Measurements from ENCODE around the gene SRPX2.
"Not testable (repeated sequence)": the region's sequence is repeated elsewhere in the genome, so short reads cannot be mapped to it uniquely, and the experiment has no call there.

The SRPX2 gene

DNA sequence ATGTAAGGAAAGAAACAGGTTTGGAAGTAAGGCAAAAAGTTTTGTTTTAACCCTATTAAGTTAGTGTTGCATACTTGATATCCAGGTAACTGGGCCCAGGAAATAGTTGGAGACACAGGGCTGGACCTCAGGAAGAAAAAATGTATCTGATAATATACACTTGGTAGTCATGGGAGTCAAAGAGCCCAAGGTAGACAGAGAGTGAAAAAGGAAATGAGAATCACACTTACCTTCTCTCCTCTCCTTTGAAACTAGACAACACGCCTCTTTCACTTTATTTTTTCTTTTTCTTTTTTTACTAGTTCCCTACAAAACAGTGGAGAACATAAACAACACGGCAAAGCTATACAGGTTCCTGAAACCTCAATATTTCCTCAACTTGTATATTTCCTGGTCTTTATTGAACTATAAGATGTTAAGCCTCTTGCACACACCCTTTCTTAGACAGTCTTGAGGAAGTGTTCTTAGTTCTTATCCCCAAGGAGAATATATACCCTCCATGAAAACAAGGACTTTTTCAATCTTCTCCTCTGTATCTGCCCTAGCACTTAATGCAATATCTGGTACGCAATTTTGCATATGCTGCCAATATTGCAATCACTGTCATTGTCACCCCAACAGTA is 60.7 kb downstream of the SRPX2 start:
- DNase-seq, result no peak

DNA sequence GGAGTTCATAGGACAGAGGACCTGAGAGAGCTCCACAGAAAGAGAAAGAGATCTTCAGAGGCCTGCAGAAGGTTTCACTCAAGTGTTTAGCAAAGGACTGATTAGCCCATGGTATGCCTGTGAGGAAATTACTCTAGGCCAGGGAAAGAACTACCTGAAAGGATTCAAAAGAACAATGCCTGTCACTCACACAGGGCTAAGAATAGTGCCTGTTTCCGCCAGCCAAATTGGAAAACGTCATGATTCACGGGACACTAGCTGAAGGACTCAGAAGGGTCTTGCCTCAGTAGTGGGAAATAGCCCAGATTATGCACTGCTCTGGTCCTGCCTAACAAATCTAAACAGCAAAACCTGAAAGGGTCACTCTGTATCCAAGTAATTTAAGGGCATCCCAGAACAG is 66.8 kb downstream of the SRPX2 start:
- DNase-seq, result no peak

DNA sequence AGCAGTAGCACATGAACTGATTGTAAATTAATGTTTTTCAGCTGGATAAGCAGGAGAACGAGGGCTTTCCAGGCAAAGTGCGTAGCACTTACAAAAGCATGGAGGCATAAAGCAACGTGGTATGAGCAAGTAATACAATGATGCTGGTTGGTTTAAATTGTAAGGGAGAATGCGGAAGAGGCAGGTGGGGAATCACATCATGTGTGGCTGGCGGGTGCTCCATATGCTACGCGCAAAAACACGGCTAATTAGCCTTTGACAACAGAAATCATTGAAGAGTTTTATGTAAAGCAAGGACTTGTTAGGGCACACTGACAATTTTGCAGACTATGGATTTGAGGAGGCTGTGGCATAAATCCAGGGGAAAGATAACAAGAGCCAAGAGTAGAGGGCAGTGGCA is 73.4 kb downstream of the SRPX2 start:
- DNase-seq, result no peak

DNA sequence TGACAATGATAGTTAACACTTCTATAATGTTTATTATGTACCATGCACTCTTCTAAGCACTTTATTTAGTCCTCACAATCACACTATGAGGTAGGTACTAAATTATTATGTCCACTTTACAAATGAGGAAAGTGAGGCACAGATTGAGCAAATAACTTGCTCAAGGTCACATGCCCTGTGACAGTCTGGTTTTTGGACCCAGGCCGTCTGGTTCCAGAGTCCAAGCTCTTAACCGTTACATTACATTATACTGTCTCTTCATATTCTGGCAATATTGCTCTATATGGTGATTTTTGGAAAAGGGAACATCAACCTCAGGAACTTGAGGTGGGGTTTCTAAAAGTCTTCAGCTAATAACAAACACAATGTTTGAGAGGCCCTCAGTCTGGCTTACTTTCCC is 75.1 kb downstream of the SRPX2 start:
- DNase-seq, result no peak

DNA sequence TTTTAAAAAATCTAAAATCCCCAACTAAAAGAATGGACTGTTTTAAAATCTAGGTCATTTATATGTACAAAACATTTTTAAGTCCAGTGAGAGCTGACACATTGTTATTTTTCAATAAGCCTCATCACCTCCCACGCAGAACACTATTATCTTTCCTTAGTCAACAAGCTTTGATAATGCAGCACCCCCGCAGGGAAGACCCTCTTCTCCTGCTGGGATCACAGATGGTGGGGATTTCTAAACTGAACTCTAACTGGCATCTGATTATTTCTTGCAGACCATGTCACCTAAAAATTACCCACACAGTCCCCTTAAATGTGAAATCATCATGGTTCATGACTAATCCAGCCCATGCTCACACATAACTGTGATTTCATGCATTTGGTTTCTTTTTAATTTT is 76.3 kb downstream of the SRPX2 start:
- no peak for DNase-seq

DNA sequence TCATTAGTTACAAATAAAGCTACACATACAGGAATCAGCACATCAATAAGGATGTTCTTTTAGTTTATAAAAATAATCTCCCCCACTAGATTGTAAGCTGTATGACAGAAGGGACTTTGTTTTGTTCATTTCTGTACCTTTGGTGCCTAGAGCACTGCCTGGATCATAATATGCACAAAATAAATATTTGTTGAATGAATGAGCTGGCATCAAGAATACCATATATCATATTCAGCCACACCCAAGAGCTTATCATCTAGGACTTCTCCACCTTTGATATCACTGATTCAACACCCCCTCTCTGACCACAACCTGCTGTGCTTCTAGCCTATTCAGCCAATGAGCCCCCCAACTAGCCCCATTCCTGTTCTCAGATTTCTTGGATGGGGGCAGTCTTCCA is 77.3 kb downstream of the SRPX2 start:
- no peak for DNase-seq

DNA sequence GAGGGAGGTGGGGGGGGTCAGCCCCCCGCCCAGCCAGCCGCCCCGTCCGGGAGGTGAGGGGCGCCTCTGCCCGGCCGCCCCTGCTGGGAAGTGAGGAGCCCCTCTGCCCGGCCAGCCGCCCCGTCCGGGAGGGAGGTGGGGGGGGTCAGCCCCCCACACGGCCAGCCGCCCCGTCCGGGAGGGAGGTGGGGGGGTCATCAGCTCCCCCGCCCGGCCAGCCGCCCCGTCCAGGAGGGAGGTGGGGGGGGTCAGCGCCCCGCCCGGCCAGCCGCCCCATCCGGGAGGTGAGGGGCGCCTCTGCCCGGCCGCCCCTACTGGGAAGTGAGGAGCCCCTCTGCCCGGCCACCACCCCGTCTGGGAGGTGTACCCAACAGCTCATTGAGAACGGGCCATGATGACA is 80.0 kb downstream of the SRPX2 start:
- not testable (repeated sequence) for DNase-seq

Measured in bone marrow (tissue), 2 donors.